ENCODE measurements around the gene TMSB4X. TPM values are rescaled to one million over a fixed set of nuclear protein-coding genes. Genes with fewer than 3 reads are reported as not detected.

TMSB4X gene
- total and polyA plus RNA-seq, 2 donors (not counting 3 experiments of a cell fraction or from before 2014, with no cell fraction given) = 4,136 to 6,858 TPM

DNA sequence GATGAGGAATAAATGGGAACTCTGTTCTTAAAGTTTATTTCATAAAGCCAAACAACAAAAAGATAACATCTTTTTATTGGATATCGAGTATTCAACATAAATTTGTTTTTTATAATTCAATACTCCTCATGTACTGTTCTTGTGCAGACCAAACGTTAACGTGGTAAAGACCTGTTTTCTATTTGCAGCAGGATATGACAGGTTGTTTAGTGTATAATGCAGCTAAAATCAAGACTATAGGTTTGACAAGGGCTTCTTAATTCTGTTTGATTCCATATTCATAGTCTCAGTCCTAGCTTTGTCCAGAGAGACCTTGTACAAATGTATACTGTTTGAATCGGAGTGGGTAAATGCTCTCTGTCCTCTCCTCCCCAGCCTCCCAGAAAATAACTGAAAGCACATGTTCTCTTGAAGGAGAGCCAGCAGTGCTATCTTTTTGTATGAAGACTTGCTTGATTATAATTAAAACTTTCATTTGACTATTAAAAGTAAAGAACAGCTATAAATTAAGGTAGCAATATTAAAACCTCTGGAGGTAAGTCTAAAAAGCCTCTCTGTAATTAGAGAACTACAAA lies 17.7 kb downstream of the TMSB4X start:
- dilution Hi-C loops (cut with MboI; ENCODE audit: extremely low pct_ligation_motif_present, low sequenced_read_pairs) = no loop called here
- H3K4me3 ChIP-seq (replicated peaks in 1 of 3; ENCODE audit: insufficient read depth in 1 of 3, low read depth in 1 of 3, low read length in 3 of 3) = no peak overlapping the region

More for the DNA sequence above, 17.7 kb downstream of the TMSB4X start:
- TF ChIP-seq, protein P1, sequence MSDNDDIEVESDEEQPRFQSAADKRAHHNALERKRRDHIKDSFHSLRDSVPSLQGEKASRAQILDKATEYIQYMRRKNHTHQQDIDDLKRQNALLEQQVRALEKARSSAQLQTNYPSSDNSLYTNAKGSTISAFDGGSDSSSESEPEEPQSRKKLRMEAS (IDR thresholded peaks at IDR 0.05; ENCODE audit: insufficient read depth, insufficient read length) = no peak
- TF ChIP-seq GATA2 (IDR thresholded peaks at IDR 0.05; ENCODE audit: insufficient read depth, insufficient read length, low read depth, low read length) (no peak), POLR2AphosphoS5 (IDR thresholded peaks at IDR 0.05; ENCODE audit: insufficient read depth, low read depth, low read length) (no peak), FOS (IDR thresholded peaks at IDR 0.05; ENCODE audit: borderline replicate concordance, insufficient read depth, low read length) (no peak), MYC (IDR thresholded peaks at IDR 0.05; ENCODE audit: low read depth, low read length) (no peak), POLR2A (IDR thresholded peaks at IDR 0.05; ENCODE audit: low read depth, low read length) (no peak), EZH2 (IDR thresholded peaks at IDR 0.05; ENCODE audit: borderline replicate concordance, low read depth, low read length, severe bottlenecking) (no peak), JUN (IDR thresholded peaks at IDR 0.05; ENCODE audit: borderline replicate concordance, insufficient read depth, insufficient read length, low read depth) (no peak)
- TF ChIP-seq, protein P2, sequence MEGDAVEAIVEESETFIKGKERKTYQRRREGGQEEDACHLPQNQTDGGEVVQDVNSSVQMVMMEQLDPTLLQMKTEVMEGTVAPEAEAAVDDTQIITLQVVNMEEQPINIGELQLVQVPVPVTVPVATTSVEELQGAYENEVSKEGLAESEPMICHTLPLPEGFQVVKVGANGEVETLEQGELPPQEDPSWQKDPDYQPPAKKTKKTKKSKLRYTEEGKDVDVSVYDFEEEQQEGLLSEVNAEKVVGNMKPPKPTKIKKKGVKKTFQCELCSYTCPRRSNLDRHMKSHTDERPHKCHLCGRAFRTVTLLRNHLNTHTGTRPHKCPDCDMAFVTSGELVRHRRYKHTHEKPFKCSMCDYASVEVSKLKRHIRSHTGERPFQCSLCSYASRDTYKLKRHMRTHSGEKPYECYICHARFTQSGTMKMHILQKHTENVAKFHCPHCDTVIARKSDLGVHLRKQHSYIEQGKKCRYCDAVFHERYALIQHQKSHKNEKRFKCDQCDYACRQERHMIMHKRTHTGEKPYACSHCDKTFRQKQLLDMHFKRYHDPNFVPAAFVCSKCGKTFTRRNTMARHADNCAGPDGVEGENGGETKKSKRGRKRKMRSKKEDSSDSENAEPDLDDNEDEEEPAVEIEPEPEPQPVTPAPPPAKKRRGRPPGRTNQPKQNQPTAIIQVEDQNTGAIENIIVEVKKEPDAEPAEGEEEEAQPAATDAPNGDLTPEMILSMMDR (IDR thresholded peaks at IDR 0.05; ENCODE audit: extremely low read depth in 1 of 2, insufficient read depth in 1 of 2, low read depth in 1 of 2, low read length in 2 of 2) = no peak
- no peak for DNase-seq (ENCODE audit: low read depth, low spot score)
- no peaks in the 10 kb centered on the region for H3K27me3 ChIP-seq (ENCODE audit: control insufficient read depth in 2 of 2, insufficient read depth in 2 of 2, low read length in 2 of 2)
- H2AFZ ChIP-seq (ENCODE audit: low read depth, low read length) = no peak overlapping the region
- no peaks in the 10 kb centered on the region for H3K36me3 ChIP-seq (ENCODE audit: control insufficient read depth in 2 of 2, extremely low read depth in 1 of 2, insufficient read depth in 2 of 2, low read length in 2 of 2)
- peaks cover 7% of the 10 kb centered on the region for H3K4me1 ChIP-seq (ENCODE audit: control insufficient read depth, extremely low read depth, insufficient read depth, low read length)
- H3K9me3 ChIP-seq (replicated peaks; ENCODE audit: control insufficient read depth, insufficient read depth, low read length) = no peaks in the 10 kb centered on the region
- intact Hi-C loops (cut with micrococcal nuclease) = no loop called here
- CTCF ChIA-PET = interaction anchor here (0.8 kb wide), 1 partner anchor 12 kb away, joined by 3 read pairs; no protein-coding TSS in a partner anchor
- POLR2A ChIA-PET = no interaction called here
- H3K79me2 ChIP-seq (ENCODE audit: control insufficient read depth, insufficient read depth, low read length) = no peaks in the 10 kb centered on the region
- no peak for FAIRE-seq
- no peak overlapping the region for H3K4me2 ChIP-seq (ENCODE audit: insufficient read depth, low read length)
- no peaks in the 10 kb centered on the region for H4K20me1 ChIP-seq (replicated peaks; ENCODE audit: control insufficient read depth, extremely low read depth, insufficient read depth, low read length)
- no TSS peak for BruUV-seq (replicated peaks)
- H3K27ac ChIP-seq (ENCODE audit: insufficient read depth, low read depth, low read length) = no peak overlapping the region
- no peak overlapping the region for H3K9ac ChIP-seq (replicated peaks; ENCODE audit: extremely low read depth, insufficient read depth, low read length)
- no peaks in the 10 kb centered on the region for H3K9me1 ChIP-seq (replicated peaks; ENCODE audit: control insufficient read depth, extremely low read depth, insufficient read depth, low read length)

All from endothelial cell of umbilical vein (primary cell).